ENCODE results near the gene DNAJC1.
A peak's percentile ranks its signal among the peaks of the same experiment; 100 is the strongest.

DNAJC1 gene

GRCh38 chr10:21969326-21970287 lies 33.9 kb downstream of the DNAJC1 start:
- Histone ChIP-seq H3K27me3 (replicated peaks; ENCODE audit: insufficient read depth, low read length) (no peaks in the 10 kb centered on the region), H3K9me3 (replicated peaks; ENCODE audit: insufficient read depth, low read length) (no peaks in the 10 kb centered on the region), H3K4me3 (ENCODE audit: low read length) (no peak overlapping the region), H3K27ac (ENCODE audit: low read length) (no peak overlapping the region), H4K20me1 (ENCODE audit: insufficient read depth, low read length) (no peaks in the 10 kb centered on the region), H2AFZ (ENCODE audit: low read length) (no peak overlapping the region), H3F3A (ENCODE audit: insufficient read depth, low read length) (peaks cover 24% of the 10 kb centered on the region), H3K79me2 (ENCODE audit: low read length) (peaks cover 93% of the 10 kb centered on the region), H3K9ac (ENCODE audit: low read length) (no peak overlapping the region), H3K36me3 (replicated peaks; ENCODE audit: insufficient read depth, low read length) (no peaks in the 10 kb centered on the region; the same call in 1 of the 2 replicates), H3K9me2 (replicated peaks; ENCODE audit: insufficient read depth, low read length) (no peaks in the 10 kb centered on the region), H3K4me2 (ENCODE audit: low read depth, low read length) (peak overlapping the region; percentile 60), H3K4me1 (ENCODE audit: low read length) (peaks cover 39% of the 10 kb centered on the region)
- no peak for DNase-seq
- TF ChIP-seq EZH2 (optimal IDR thresholded peaks at IDR 0.05; ENCODE audit: low read depth, low read length) = no peak
- no peak for TF ChIP-seq EZH2phosphoT487 (IDR thresholded peaks at IDR 0.05; ENCODE audit: low read length)
- no peak for TF ChIP-seq CTCF (IDR thresholded peaks at IDR 0.05; ENCODE audit: low read length)

GRCh38 chr10:21964983-21965665 lies 38.4 kb downstream of the DNAJC1 start:
- Histone ChIP-seq H3K36me3 (replicated peaks; ENCODE audit: insufficient read depth, low read length) (no peaks in the 10 kb centered on the region), H3K4me1 (ENCODE audit: low read length) (peaks cover 6% of the 10 kb centered on the region), H3K27ac (ENCODE audit: low read length) (no peak overlapping the region), H3K9ac (ENCODE audit: low read length) (no peak overlapping the region), H3K9me2 (replicated peaks; ENCODE audit: insufficient read depth, low read length) (no peaks in the 10 kb centered on the region), H4K20me1 (ENCODE audit: insufficient read depth, low read length) (no peaks in the 10 kb centered on the region), H3K79me2 (ENCODE audit: low read length) (peaks cover 100% of the 10 kb centered on the region), H3K4me3 (ENCODE audit: low read length) (no peak overlapping the region), H3K27me3 (replicated peaks; ENCODE audit: insufficient read depth, low read length) (no peaks in the 10 kb centered on the region), H3K9me3 (replicated peaks; ENCODE audit: insufficient read depth, low read length) (no peaks in the 10 kb centered on the region), H3F3A (ENCODE audit: insufficient read depth, low read length) (no peaks in the 10 kb centered on the region), H2AFZ (ENCODE audit: low read length) (no peak overlapping the region), H3K4me2 (ENCODE audit: low read depth, low read length) (no peak overlapping the region)
- TF ChIP-seq EZH2 (optimal IDR thresholded peaks at IDR 0.05; ENCODE audit: low read depth, low read length) = no peak
- no peak for TF ChIP-seq CTCF (IDR thresholded peaks at IDR 0.05; ENCODE audit: low read length)
- no peak for TF ChIP-seq EZH2phosphoT487 (IDR thresholded peaks at IDR 0.05; ENCODE audit: low read length)
- no peak for DNase-seq

GRCh38 chr10:21962358-21962757 lies 41.2 kb downstream of the DNAJC1 start:
- TF ChIP-seq EZH2 (optimal IDR thresholded peaks at IDR 0.05; ENCODE audit: low read depth, low read length) (no peak), EZH2phosphoT487 (IDR thresholded peaks at IDR 0.05; ENCODE audit: low read length) (no peak), CTCF (IDR thresholded peaks at IDR 0.05; ENCODE audit: low read length) (no peak)
- H3K4me1 ChIP-seq (ENCODE audit: low read length) = no peaks in the 10 kb centered on the region
- H2AFZ ChIP-seq (ENCODE audit: low read length) = no peak overlapping the region
- H3K27ac ChIP-seq (ENCODE audit: low read length) = no peak overlapping the region
- H3K9me2 ChIP-seq (replicated peaks; ENCODE audit: insufficient read depth, low read length) = no peaks in the 10 kb centered on the region
- H3K79me2 ChIP-seq (ENCODE audit: low read length) = peaks cover 100% of the 10 kb centered on the region
- no peaks in the 10 kb centered on the region for H3K9me3 ChIP-seq (replicated peaks; ENCODE audit: insufficient read depth, low read length)
- no peak for DNase-seq
- no peaks in the 10 kb centered on the region for H4K20me1 ChIP-seq (ENCODE audit: insufficient read depth, low read length)
- no peak overlapping the region for H3K4me3 ChIP-seq (ENCODE audit: low read length)
- no peak overlapping the region for H3K9ac ChIP-seq (ENCODE audit: low read length)
- H3K27me3 ChIP-seq (replicated peaks; ENCODE audit: insufficient read depth, low read length) = no peaks in the 10 kb centered on the region
- no peak overlapping the region for H3K4me2 ChIP-seq (ENCODE audit: low read depth, low read length)
- H3F3A ChIP-seq (ENCODE audit: insufficient read depth, low read length) = no peaks in the 10 kb centered on the region
- H3K36me3 ChIP-seq (replicated peaks; ENCODE audit: insufficient read depth, low read length) = no peaks in the 10 kb centered on the region
